OCI-LY7 (cell line): ENCODE results near the gene SPATA6. TPM values are rescaled to one million over a fixed set of nuclear protein-coding genes. Genes with fewer than 3 reads are reported as not detected.

Source experiments
- BruUV-seq: library from RNA; stranded (reverse); fragments of 400-500 nt; replicated peaks from 2 replicates; lab custom pipeline; 2021; lab: Mats Ljungman, UMichigan
- CTCF ChIA-PET: fragments of 300-600 bp; sonication (Branson Sonifier 250); formaldehyde crosslinking; loops from one replicate; lab custom pipeline; 2022; ENCODE audit warnings: antibody characterized with exemption; ENCODE audit not compliant: unreplicated experiment; lab: Charles Lee
- POLR2A ChIA-PET: fragments of 300-600 bp; sonication (Branson Sonifier 250); formaldehyde crosslinking; loops from one replicate; lab custom pipeline; 2022; ENCODE audit warnings: antibody characterized with exemption; lab: Charles Lee
- DNase-seq: peaks from one replicate; pipeline ENCODE4 v3.0.0-alpha.2; 2015; ENCODE audit warnings: low spot score
- H2AFZ ChIP-seq: fragments of 200-600 bp; sonication (generic), shearing (Covaris generic); 2 replicates; pipeline ENCODE4 v1.6.1; 2014; ENCODE audit warnings: mild to moderate bottlenecking, antibody characterized with exemption, low read length, moderate library complexity
- H3K27ac ChIP-seq: fragments of 200-600 bp; sonication (generic); 2 replicates; pipeline ENCODE4 v1.5.1; 2014; ENCODE audit warnings: mixed run types, low read depth, mild to moderate bottlenecking, moderate library complexity, low read length, inconsistent platforms; ENCODE audit not compliant: poor library complexity, severe bottlenecking
- H3K36me3 ChIP-seq: fragments of 200-600 bp; sonication (generic); 2 replicates; pipeline ENCODE4 v1.6.1; 2014; ENCODE audit warnings: mild to moderate bottlenecking, antibody characterized with exemption, low read length, moderate library complexity, mixed read lengths; ENCODE audit not compliant: insufficient read depth
- H3K4me1 ChIP-seq: fragments of 200-600 bp; sonication (generic); 2 replicates; pipeline ENCODE4 v1.5.1; 2014; ENCODE audit warnings: mild to moderate bottlenecking, low read length; ENCODE audit not compliant: insufficient read depth, poor library complexity, severe bottlenecking
- H3K4me2 ChIP-seq: fragments of 200-600 bp; sonication (generic); 2 replicates; pipeline ENCODE4 v1.6.1; 2014; ENCODE audit warnings: mild to moderate bottlenecking, low read length
- H3K4me3 ChIP-seq: fragments of 200-600 bp; sonication (generic); 2 replicates; pipeline ENCODE4 v1.5.1; 2014; ENCODE audit warnings: mild to moderate bottlenecking, low read depth, low read length; ENCODE audit not compliant: poor library complexity, severe bottlenecking
- H3K79me2 ChIP-seq: fragments of 200-600 bp; sonication (generic); 2 replicates; pipeline ENCODE4 v1.6.1; 2016; ENCODE audit warnings: low read depth, mild to moderate bottlenecking, low read length, moderate library complexity, mixed read lengths; ENCODE audit not compliant: insufficient read depth
- H3K9me2 ChIP-seq: fragments of 200-600 bp; sonication (generic); 2 replicates; pipeline ENCODE4 v1.6.1; 2016; ENCODE audit warnings: mild to moderate bottlenecking, low read length, mixed read lengths; ENCODE audit not compliant: insufficient read depth
- H3K9me3 ChIP-seq: fragments of 200-600 bp; sonication (generic); 2 replicates; pipeline ENCODE4 v1.6.1; 2014; ENCODE audit warnings: mild to moderate bottlenecking, mixed run types, low read length, mixed read lengths
- H4K20me1 ChIP-seq: fragments of 200-600 bp; sonication (generic); 2 replicates; pipeline ENCODE4 v1.6.1; 2014; ENCODE audit warnings: mild to moderate bottlenecking, antibody characterized with exemption, low read length, moderate library complexity, mixed read lengths; ENCODE audit not compliant: insufficient read depth
- EZH2phosphoT487 ChIP-seq: fragments of 200-600 bp; sonication (generic); IDR thresholded peaks from 2 replicates; pipeline ENCODE4 v1.6.1; 2018; ENCODE audit warnings: low read depth, borderline replicate concordance, mild to moderate bottlenecking, mixed run types, antibody characterized with exemption, low read length, moderate library complexity, mixed read lengths
- intact Hi-C: fragments of 100-400 bp; cut with micrococcal nuclease; formaldehyde crosslinking; loops from one replicate; pipeline ENCODE4 v1.10.0; 2022; ENCODE audit not compliant: unreplicated experiment
- total RNA-seq, 2 experiments: library from RNA; depleted of rRNA in 1 of 2; stranded (reverse); fragments of >200 nt in 1 of 2; shearing (Covaris generic) in 1 of 2; gene quantifications; 2 replicates each; pipeline ENCODE4 v1.2.3, GENCODE V29; 2014 to 2022
- TF ChIP-seq, protein P1 (sequence below): fragments of 200-600 bp; sonication (generic); conservative IDR thresholded peaks from 2 replicates; pipeline ENCODE4 v1.5.1; 2014; ENCODE audit warnings: mild to moderate bottlenecking, antibody characterized with exemption, low read length, moderate library complexity, mixed read lengths

The SPATA6 gene
- total RNA-seq, 2 experiments from 2014 or later = 2.5 TPM; not detected in 1

GRCh38 chr1:48469616-48470480 is 2.2 kb downstream of the SPATA6 start:
- H3K79me2 ChIP-seq = no peaks in the 10 kb centered on the region
- H4K20me1 ChIP-seq = no peaks in the 10 kb centered on the region
- no peak overlapping the region for H3K4me2 ChIP-seq
- ChIA-PET POLR2A (interaction anchor here (0.7 kb wide), 1 partner anchor 514 kb away, joined by 3 read pairs; no protein-coding TSS in a partner anchor), CTCF (no interaction called here)
- no TSS peak for BruUV-seq
- H2AFZ ChIP-seq = no peak overlapping the region
- TF ChIP-seq EZH2phosphoT487 = no peak
- TF ChIP-seq, protein P1, sequence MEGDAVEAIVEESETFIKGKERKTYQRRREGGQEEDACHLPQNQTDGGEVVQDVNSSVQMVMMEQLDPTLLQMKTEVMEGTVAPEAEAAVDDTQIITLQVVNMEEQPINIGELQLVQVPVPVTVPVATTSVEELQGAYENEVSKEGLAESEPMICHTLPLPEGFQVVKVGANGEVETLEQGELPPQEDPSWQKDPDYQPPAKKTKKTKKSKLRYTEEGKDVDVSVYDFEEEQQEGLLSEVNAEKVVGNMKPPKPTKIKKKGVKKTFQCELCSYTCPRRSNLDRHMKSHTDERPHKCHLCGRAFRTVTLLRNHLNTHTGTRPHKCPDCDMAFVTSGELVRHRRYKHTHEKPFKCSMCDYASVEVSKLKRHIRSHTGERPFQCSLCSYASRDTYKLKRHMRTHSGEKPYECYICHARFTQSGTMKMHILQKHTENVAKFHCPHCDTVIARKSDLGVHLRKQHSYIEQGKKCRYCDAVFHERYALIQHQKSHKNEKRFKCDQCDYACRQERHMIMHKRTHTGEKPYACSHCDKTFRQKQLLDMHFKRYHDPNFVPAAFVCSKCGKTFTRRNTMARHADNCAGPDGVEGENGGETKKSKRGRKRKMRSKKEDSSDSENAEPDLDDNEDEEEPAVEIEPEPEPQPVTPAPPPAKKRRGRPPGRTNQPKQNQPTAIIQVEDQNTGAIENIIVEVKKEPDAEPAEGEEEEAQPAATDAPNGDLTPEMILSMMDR = no peak
- H3K4me1 ChIP-seq = peaks cover 5% of the 10 kb centered on the region
- no peaks in the 10 kb centered on the region for H3K9me2 ChIP-seq
- 0 out of 2 replicates have a peak, but pooled peaks cover 4% of the 10 kb centered on the region for H3K9me3 ChIP-seq
- no peak overlapping the region for H3K27ac ChIP-seq
- DNase-seq = peak; percentile 5
- H3K36me3 ChIP-seq = no peaks in the 10 kb centered on the region
- intact Hi-C loops = no loop called here
- H3K4me3 ChIP-seq = no peak overlapping the region

- H2AFZ ChIP-seq = no peak overlapping the region
- H3K27ac ChIP-seq = no peak overlapping the region
- H3K4me3 ChIP-seq = no peak overlapping the region
- BruUV-seq = no TSS peak
- TF ChIP-seq, protein P1 = no peak
- no peak for TF ChIP-seq EZH2phosphoT487
- ChIA-PET CTCF (no interaction called here), POLR2A (no interaction called here)
- no peaks in the 10 kb centered on the region for H3K9me3 ChIP-seq
- H4K20me1 ChIP-seq = no peaks in the 10 kb centered on the region
- H3K4me1 ChIP-seq = no peaks in the 10 kb centered on the region
- no peaks in the 10 kb centered on the region for H3K79me2 ChIP-seq
- intact Hi-C loops = no loop called here
- no peaks in the 10 kb centered on the region for H3K9me2 ChIP-seq
- no peak overlapping the region for H3K4me2 ChIP-seq
- DNase-seq = no peak
- no peaks in the 10 kb centered on the region for H3K36me3 ChIP-seq
These were observed 5.4 kb downstream of the SPATA6 start for GRCh38 chr1:48466594-48466993.
